Transverse colon (tissue), 4 donors: ENCODE data around the gene CYTH3.

Source experiments
- POLR2A ChIP-seq: fragments of 450-650 bp; IDR thresholded peaks from one replicate; pipeline ENCODE4 v1.6.1; 2016; ENCODE audit warnings: antibody characterized with exemption, mild to moderate bottlenecking, moderate library complexity
- POLR2AphosphoS5 ChIP-seq, 3 donors: sonication (generic); formaldehyde crosslinking; IDR thresholded peaks; one replicate each; pipeline ENCODE4 v1.6.1; 2016; ENCODE audit warnings: antibody characterized with exemption in 3 of 3
- TF ChIP-seq, protein P1 (sequence below), 5 experiments: fragments of 200-600 bp in 3 of 5; fragments of 450-650 bp in 2 of 5; sonication (generic) in 3 of 5; IDR thresholded peaks; 1 replicate in 2 of 5; 2 replicates in 3 of 5; pipeline ENCODE4 v1.5.1; 2016 to 2017; ENCODE audit warnings: antibody characterized with exemption in 5 of 5, inconsistent platforms in 3 of 5, mild to moderate bottlenecking in 2 of 5, moderate library complexity in 1 of 5

DNA sequence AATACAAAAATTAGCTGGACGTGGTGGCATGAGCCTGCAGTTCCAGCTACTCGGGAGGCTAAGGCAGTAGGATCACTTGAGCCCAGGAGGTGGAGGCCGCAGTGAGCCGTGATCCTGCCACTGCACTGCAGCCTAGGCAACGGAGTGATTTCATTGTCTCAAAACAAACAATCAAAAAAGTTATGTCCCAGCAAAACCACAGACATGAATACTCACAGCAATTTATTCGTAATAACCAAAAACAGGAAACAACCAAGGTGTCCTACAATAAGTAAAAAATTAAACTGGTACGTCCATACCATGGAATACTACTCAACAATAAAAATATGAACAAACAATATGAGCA lies 11.6 kb upstream of the CYTH3 start:
- TF ChIP-seq POLR2AphosphoS5 (IDR thresholded peaks at IDR 0.05): no peak
- TF ChIP-seq, protein P1, sequence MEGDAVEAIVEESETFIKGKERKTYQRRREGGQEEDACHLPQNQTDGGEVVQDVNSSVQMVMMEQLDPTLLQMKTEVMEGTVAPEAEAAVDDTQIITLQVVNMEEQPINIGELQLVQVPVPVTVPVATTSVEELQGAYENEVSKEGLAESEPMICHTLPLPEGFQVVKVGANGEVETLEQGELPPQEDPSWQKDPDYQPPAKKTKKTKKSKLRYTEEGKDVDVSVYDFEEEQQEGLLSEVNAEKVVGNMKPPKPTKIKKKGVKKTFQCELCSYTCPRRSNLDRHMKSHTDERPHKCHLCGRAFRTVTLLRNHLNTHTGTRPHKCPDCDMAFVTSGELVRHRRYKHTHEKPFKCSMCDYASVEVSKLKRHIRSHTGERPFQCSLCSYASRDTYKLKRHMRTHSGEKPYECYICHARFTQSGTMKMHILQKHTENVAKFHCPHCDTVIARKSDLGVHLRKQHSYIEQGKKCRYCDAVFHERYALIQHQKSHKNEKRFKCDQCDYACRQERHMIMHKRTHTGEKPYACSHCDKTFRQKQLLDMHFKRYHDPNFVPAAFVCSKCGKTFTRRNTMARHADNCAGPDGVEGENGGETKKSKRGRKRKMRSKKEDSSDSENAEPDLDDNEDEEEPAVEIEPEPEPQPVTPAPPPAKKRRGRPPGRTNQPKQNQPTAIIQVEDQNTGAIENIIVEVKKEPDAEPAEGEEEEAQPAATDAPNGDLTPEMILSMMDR (IDR thresholded peaks at IDR 0.05): no peak
- no peak for TF ChIP-seq POLR2A
